ENCODE results near the gene PLCB1. TPM values are rescaled to one million over a fixed set of nuclear protein-coding genes. Genes with fewer than 3 reads are reported as not detected.

Gene PLCB1
- total and polyA plus RNA-seq, 2 of the 4 experiments (the other 2 are of a cell fraction): 5.6 to 16.1 TPM

GRCh38 chr20:8656335-8656734 lies 524.3 kb downstream of the PLCB1 start:
- dilution Hi-C loops (cut with HindIII; ENCODE audit: low sequenced_read_pairs, unreplicated experiment) (no loop called here), intact Hi-C loops (cut with micrococcal nuclease) (no loop called here), in situ Hi-C loops (cut with MboI; ENCODE audit: low sequenced_read_pairs) (no loop called here)
- Histone ChIP-seq H3K9ac (ENCODE audit: low read depth, low read length) (no peak overlapping the region), H3K36me3 (ENCODE audit: control insufficient read depth, insufficient read depth, low read length) (no peaks in the 10 kb centered on the region), H3K9me1 (ENCODE audit: insufficient read depth, low read length) (no peaks in the 10 kb centered on the region), H3K56ac (ENCODE audit: extremely low read depth, insufficient read depth, low read length) (no peak overlapping the region), H4K20me1 (ENCODE audit: insufficient read depth, low read length) (no peaks in the 10 kb centered on the region), H3K23ac (ENCODE audit: low read depth, low read length) (no peak overlapping the region), H4K8ac (ENCODE audit: low read depth in 2 of 2, low read length in 2 of 2) (no peak overlapping the region), H2AK5ac (ENCODE audit: low read depth, low read length) (no peak overlapping the region), H3K79me1 (ENCODE audit: low read depth in 1 of 2, low read length in 2 of 2) (no peaks in the 10 kb centered on the region), H2AFZ (replicated peaks; ENCODE audit: low read length, poor library complexity) (no peak overlapping the region), H2BK5ac (ENCODE audit: low read depth, low read length, poor library complexity, severe bottlenecking) (no peak overlapping the region), H4K5ac (ENCODE audit: low read depth, low read length) (no peak overlapping the region), H3K27ac (ENCODE audit: insufficient read depth, low read length) (no peak overlapping the region), H3K18ac (ENCODE audit: low read depth, low read length) (no peak overlapping the region), H4K91ac (ENCODE audit: insufficient read depth, low read depth, low read length) (no peak overlapping the region), H3K4me3 (ENCODE audit: insufficient read depth, low read depth, low read length) (no peak overlapping the region), H3K4ac (ENCODE audit: low read depth, low read length) (no peak overlapping the region), H3K14ac (replicated peaks; ENCODE audit: low read depth, low read length) (no peak overlapping the region), H3K27me3 (ENCODE audit: control insufficient read depth, insufficient read depth, low read length) (no peaks in the 10 kb centered on the region), H3K9me3 (ENCODE audit: control insufficient read depth, insufficient read depth, low read length) (no peaks in the 10 kb centered on the region), H2BK120ac (ENCODE audit: low read depth, low read length) (no peak overlapping the region), H2BK15ac (ENCODE audit: low read depth, low read length) (no peak overlapping the region), H2AK9ac (replicated peaks; ENCODE audit: low read depth, low read length, poor library complexity) (no peak overlapping the region), H3K4me2 (ENCODE audit: low read depth, low read length) (no peak overlapping the region), H3K4me1 (ENCODE audit: control insufficient read depth, insufficient read depth, low read length) (no peaks in the 10 kb centered on the region), H2BK20ac (ENCODE audit: low read depth, low read length) (no peak overlapping the region)
- DNase-seq: no peak
- no peak for ATAC-seq (ENCODE audit: low read depth)
- no peak for TF ChIP-seq CHD1 (IDR thresholded peaks at IDR 0.05; ENCODE audit: low read depth, low read length)
- TF ChIP-seq ELK1 (IDR thresholded peaks at IDR 0.05; ENCODE audit: borderline replicate concordance, low read depth, low read length): no peak
- TF ChIP-seq CEBPB (IDR thresholded peaks at IDR 0.05; ENCODE audit: low read depth, low read length): no peak
- TF ChIP-seq CTCF (conservative IDR thresholded peaks at IDR 0.05; ENCODE audit: low read depth, low read length): no peak
- no peak for TF ChIP-seq RAD21 (IDR thresholded peaks at IDR 0.05; ENCODE audit: low read length)
- no peak for TF ChIP-seq MXI1 (IDR thresholded peaks at IDR 0.05; ENCODE audit: borderline replicate concordance, low read depth, low read length)
- TF ChIP-seq BHLHE40 (IDR thresholded peaks at IDR 0.05; ENCODE audit: low read depth, low read length): no peak
- no peak for TF ChIP-seq USF2 (IDR thresholded peaks at IDR 0.05; ENCODE audit: low read depth, low read length)
- TF ChIP-seq POLR2A (IDR thresholded peaks at IDR 0.05; ENCODE audit: low read depth, low read length): no peak
- no peak for TF ChIP-seq RFX5 (IDR thresholded peaks at IDR 0.05; ENCODE audit: low read depth, low read length)
- TF ChIP-seq RCOR1 (IDR thresholded peaks at IDR 0.05; ENCODE audit: insufficient replicate concordance, low read length): no peak
- POLR2A ChIA-PET (ENCODE audit: unreplicated experiment): no interaction called here
- WGBS, 2 experiments (ENCODE audit: extremely low coverage in 2 of 2, insufficient read length in 1 of 2): no CpG with 5 or more reads among the region's 1 CpG
- no TSS peak for BruUV-seq (replicated peaks)
- CTCF ChIA-PET: no interaction called here
